Colonic mucosa (tissue), 4 donors: ENCODE results near the gene MGST3. TPM values are rescaled to one million over a fixed set of nuclear protein-coding genes. Genes with fewer than 3 reads are reported as not detected.

Experiments
- DNase-seq: peaks from one replicate; pipeline ENCODE4 v3.0.0-alpha.2; 2020
- H3K27ac ChIP-seq: fragments of 200-600 bp; one replicate; pipeline ENCODE4 v1.8.0; 2021
- H3K27me3 ChIP-seq: fragments of 200-600 bp; one replicate; pipeline ENCODE4 v1.8.0; 2021
- H3K36me3 ChIP-seq: fragments of 200-600 bp; one replicate; pipeline ENCODE4 v1.8.0; 2021
- H3K4me1 ChIP-seq: fragments of 200-600 bp; one replicate; pipeline ENCODE4 v1.8.0; 2021; ENCODE audit warnings: mild to moderate bottlenecking
- H3K4me3 ChIP-seq: fragments of 200-600 bp; one replicate; pipeline ENCODE4 v1.8.0; 2021
- H3K9ac ChIP-seq, 2 donors: one replicate each; pipeline ENCODE4 v1.7.0; 2013; ENCODE audit warnings: control low read depth in 2 of 2, low read depth in 2 of 2, low read length in 2 of 2
- H3K9me3 ChIP-seq: fragments of 200-600 bp; one replicate; pipeline ENCODE4 v1.8.0; 2021
- CTCF ChIP-seq: fragments of 200-600 bp; IDR thresholded peaks from one replicate; pipeline ENCODE4 v1.8.0; 2022; ENCODE audit warnings: antibody characterized with exemption, mild to moderate bottlenecking
- intact Hi-C: fragments of 100-400 bp; cut with DNase I; formaldehyde crosslinking; loops from one replicate; pipeline ENCODE4 v1.14.1; 2022
- total RNA-seq, 2 donors: library from RNA; stranded (reverse); fragmentation: NEBNext Ultra II Directional in 1 of 2; extraction: Animal tissue kit (Norgen Biotek cat#: 25700) in 1 of 2; gene quantifications; one replicate each; pipeline ENCODE4 v1.2.1, GENCODE V29; 2021
- donor health status: healthy.
- donor health status: DM: no; HTN: no; CAD: no.
- donor health status: DM: no; HTN: no; CAD: no.

Gene MGST3
- total RNA-seq, 2 donors from 2014 or later = 338 to 410 TPM

DNA sequence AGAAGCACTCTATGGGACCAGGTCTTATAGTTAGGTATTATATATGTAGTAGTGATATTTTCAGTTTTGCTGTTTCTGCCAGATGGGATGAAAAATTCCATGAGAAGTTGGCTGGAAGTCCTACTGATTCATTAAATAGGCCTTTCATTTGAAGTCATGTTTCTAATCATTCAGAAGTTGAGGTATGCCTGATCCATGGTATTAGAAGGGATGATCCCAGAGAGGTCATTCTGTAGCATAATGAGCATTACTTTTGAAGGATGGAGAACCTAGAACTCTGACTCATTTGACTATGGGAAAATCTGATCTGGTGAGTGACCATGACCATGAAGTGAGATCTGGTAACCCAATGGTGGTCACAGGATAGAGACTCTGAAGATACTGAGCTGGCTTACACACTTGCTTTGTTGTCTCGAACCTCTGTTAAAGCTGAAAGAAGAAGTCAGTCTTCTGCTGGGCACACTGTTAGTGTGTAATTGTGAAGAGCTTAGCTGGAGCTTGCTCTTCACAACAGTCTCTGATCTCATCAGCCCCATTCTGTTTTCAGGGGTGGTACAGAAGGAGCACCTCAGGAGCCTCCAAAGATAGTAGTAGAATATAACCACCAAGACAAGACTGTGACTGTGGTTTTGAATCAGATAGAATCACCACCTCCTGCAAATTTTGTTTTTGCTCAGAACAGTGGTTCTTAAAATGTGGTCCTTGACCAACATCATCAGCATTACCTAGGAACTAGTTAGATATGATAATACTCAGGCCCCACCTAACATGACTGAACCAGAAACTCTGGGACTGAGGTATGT is 9.0 kb downstream of the MGST3 start:
- intact Hi-C loops = loop anchor here (10.0 kb wide), 1 partner anchor 125 kb away; the partner anchor contains the start of gene TMCO1
- no peak overlapping the region for H3K9ac ChIP-seq
- no peak for DNase-seq
- no peaks in the 10 kb centered on the region for H3K9me3 ChIP-seq
- TF ChIP-seq CTCF = no peak
- no peak overlapping the region for H3K27ac ChIP-seq
- no peaks in the 10 kb centered on the region for H3K27me3 ChIP-seq
- H3K4me1 ChIP-seq = no peaks in the 10 kb centered on the region
- no peak overlapping the region for H3K4me3 ChIP-seq
- H3K36me3 ChIP-seq = no peaks in the 10 kb centered on the region

- H3K4me3 ChIP-seq = no peak overlapping the region
- no peak overlapping the region for H3K9ac ChIP-seq
- no peak for TF ChIP-seq CTCF
- no peaks in the 10 kb centered on the region for H3K9me3 ChIP-seq
- intact Hi-C loops = no loop called here
- DNase-seq = no peak
- no peaks in the 10 kb centered on the region for H3K27me3 ChIP-seq
- H3K36me3 ChIP-seq = no peaks in the 10 kb centered on the region
- no peaks in the 10 kb centered on the region for H3K4me1 ChIP-seq
- no peak overlapping the region for H3K27ac ChIP-seq
Measured at GRCh38 chr1:165641231-165641987, 10.4 kb downstream of the MGST3 start.

GRCh38 chr1:165644064-165644735 is 13.2 kb downstream of the MGST3 start:
- Histone ChIP-seq H3K27ac (no peak overlapping the region), H3K4me1 (peaks cover 7% of the 10 kb centered on the region), H3K9ac (no peak overlapping the region), H3K27me3 (no peaks in the 10 kb centered on the region), H3K4me3 (no peak overlapping the region), H3K9me3 (no peaks in the 10 kb centered on the region), H3K36me3 (no peaks in the 10 kb centered on the region)
- intact Hi-C loops = no loop called here
- TF ChIP-seq CTCF = no peak
- DNase-seq = no peak

- DNase-seq = peak; percentile 90
- peak overlapping the region; percentile 56 for H3K27ac ChIP-seq
- intact Hi-C loops = no loop called here
- H3K4me3 ChIP-seq = no peak overlapping the region
- H3K9ac ChIP-seq = peak overlapping the region in 1 of 2 donors; percentile 70
- H3K4me1 ChIP-seq = peaks cover 7% of the 10 kb centered on the region
- TF ChIP-seq CTCF = no peak
- H3K9me3 ChIP-seq = no peaks in the 10 kb centered on the region
- H3K36me3 ChIP-seq = no peaks in the 10 kb centered on the region
- no peaks in the 10 kb centered on the region for H3K27me3 ChIP-seq
Measured at GRCh38 chr1:165645654-165646366, 14.8 kb downstream of the MGST3 start.

DNA sequence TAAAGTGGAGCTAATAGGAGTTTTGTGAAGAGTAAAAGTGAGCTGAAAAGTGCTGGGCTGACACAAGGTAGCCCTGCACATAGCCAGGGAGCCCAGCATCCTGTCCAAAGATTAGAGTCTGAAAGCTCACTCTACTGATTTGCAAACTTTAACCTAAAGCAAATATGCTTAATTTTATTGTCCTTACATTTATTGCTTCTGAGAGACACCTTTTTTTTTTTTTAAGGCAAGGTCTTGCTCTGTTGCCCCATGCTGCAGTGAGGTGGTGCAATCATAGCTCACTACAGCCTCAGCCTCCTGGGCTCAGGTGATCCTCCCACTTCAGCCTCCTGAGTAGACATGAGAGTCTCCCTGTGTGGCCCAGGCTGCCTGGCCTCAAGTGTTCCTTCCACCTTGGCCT is 16.5 kb downstream of the MGST3 start:
- Histone ChIP-seq H3K4me1 (peaks cover 7% of the 10 kb centered on the region), H3K36me3 (no peaks in the 10 kb centered on the region), H3K9ac (peak overlapping the region in 1 of 2 donors; percentile 70), H3K27me3 (no peaks in the 10 kb centered on the region), H3K9me3 (no peaks in the 10 kb centered on the region), H3K27ac (peak overlapping the region; percentile 56), H3K4me3 (no peak overlapping the region)
- no peak for DNase-seq
- TF ChIP-seq CTCF = no peak
- intact Hi-C loops = no loop called here
